Ovary (tissue), 3 donors: ENCODE results near the gene USP9Y.

Experiments
- POLR2A ChIP-seq: fragments of 450-650 bp; IDR thresholded peaks from one replicate; pipeline ENCODE4 v1.6.1; 2017; ENCODE audit warnings: antibody characterized with exemption, mild to moderate bottlenecking, moderate library complexity
- TF ChIP-seq, protein P1 (sequence below), 3 donors: fragments of 450-650 bp in 2 of 3; fragments of 200-600 bp in 1 of 3; IDR thresholded peaks; one replicate each; pipeline versions ENCODE4 v1.5.1 to v1.8.0; 2016 to 2022; ENCODE audit warnings: antibody characterized with exemption in 3 of 3, mild to moderate bottlenecking in 1 of 3
- donor health status: DM: no; HTN: no; CAD: no.

GRCh38 chrY:12734051-12734450 lies 33.0 kb downstream of the USP9Y start:
- TF ChIP-seq, protein P1, sequence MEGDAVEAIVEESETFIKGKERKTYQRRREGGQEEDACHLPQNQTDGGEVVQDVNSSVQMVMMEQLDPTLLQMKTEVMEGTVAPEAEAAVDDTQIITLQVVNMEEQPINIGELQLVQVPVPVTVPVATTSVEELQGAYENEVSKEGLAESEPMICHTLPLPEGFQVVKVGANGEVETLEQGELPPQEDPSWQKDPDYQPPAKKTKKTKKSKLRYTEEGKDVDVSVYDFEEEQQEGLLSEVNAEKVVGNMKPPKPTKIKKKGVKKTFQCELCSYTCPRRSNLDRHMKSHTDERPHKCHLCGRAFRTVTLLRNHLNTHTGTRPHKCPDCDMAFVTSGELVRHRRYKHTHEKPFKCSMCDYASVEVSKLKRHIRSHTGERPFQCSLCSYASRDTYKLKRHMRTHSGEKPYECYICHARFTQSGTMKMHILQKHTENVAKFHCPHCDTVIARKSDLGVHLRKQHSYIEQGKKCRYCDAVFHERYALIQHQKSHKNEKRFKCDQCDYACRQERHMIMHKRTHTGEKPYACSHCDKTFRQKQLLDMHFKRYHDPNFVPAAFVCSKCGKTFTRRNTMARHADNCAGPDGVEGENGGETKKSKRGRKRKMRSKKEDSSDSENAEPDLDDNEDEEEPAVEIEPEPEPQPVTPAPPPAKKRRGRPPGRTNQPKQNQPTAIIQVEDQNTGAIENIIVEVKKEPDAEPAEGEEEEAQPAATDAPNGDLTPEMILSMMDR (IDR thresholded peaks at IDR 0.05), result no peak
- no peak for TF ChIP-seq POLR2A
